ENCODE measurements around the gene MYH14. TPM values are rescaled to one million over a fixed set of nuclear protein-coding genes. Genes with fewer than 3 reads are reported as not detected.

MYH14 gene
- total and polyA plus RNA-seq, 9 of the 15 experiments (the other 6 are each of a cell fraction or from before 2014, with no cell fraction given): 0.04 to 0.86 (median 0.19) TPM; not detected in 2

DNA sequence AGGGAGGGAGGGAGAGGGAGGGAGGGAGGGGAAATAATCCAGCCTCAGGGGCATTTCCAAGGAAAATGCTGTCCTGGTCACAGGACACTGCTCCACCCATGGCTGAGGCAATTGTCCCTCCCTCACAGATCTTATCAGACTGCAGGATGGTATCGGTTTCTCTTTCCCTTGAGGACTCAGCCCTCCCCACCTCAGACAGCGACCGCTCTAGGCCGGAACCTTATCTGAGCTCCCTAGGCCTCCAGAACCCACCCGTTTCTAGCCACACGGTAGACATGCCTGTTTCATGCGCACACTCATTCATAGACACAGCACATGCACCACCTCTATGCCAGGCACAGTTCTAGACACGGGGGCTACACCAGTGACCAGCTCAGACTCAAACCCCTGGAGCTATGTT lies 30.3 kb upstream of the MYH14 start (continued):
- peak in 1 of 2 experiments; percentile 48; a peak in 1 of 4 replicates for TF ChIP-seq RCOR1 (IDR thresholded peaks at IDR 0.05; ENCODE audit: borderline replicate concordance in 1 of 2, low read depth in 2 of 2, low read length in 2 of 2)
- TF ChIP-seq MYC (IDR thresholded peaks at IDR 0.05; ENCODE audit: low read depth, low read length): 0 out of 2 replicates have a peak, but pooled peaks have one; percentile 42
- TF ChIP-seq MYC (CRISPR knock-in tag; IDR thresholded peaks at IDR 0.05; ENCODE audit: borderline replicate concordance, low read depth): no peak
- peak; percentile 49; the same call in 1 of the 2 replicates for TF ChIP-seq L3MBTL2 (IDR thresholded peaks at IDR 0.05)
- peak; percentile 52 for TF ChIP-seq MGA (IDR thresholded peaks at IDR 0.05)
- TF ChIP-seq ARID1B (IDR thresholded peaks at IDR 0.05): peak; percentile 39; the same call in 1 of the 2 replicates
- TF ChIP-seq, protein P1, sequence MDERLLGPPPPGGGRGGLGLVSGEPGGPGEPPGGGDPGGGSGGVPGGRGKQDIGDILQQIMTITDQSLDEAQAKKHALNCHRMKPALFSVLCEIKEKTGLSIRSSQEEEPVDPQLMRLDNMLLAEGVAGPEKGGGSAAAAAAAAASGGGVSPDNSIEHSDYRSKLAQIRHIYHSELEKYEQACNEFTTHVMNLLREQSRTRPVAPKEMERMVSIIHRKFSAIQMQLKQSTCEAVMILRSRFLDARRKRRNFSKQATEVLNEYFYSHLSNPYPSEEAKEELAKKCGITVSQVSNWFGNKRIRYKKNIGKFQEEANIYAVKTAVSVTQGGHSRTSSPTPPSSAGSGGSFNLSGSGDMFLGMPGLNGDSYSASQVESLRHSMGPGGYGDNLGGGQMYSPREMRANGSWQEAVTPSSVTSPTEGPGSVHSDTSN (CRISPR knock-in tag; IDR thresholded peaks at IDR 0.05; ENCODE audit: low read depth): no peak
- TF ChIP-seq, protein P1 (tag; conservative IDR thresholded peaks at IDR 0.05; ENCODE audit: low read depth): no peak
- no peak for TF ChIP-seq PHB2 (IDR thresholded peaks at IDR 0.05; ENCODE audit: low read depth)
- no peak for TF ChIP-seq BRF1 (IDR thresholded peaks at IDR 0.05; ENCODE audit: borderline replicate concordance, extremely low read depth, insufficient read length)
- peak; percentile 20; the same call in 1 of the 2 replicates for TF ChIP-seq SMARCA4 (IDR thresholded peaks at IDR 0.05)
- TF ChIP-seq ZNF165 (CRISPR knock-in tag; IDR thresholded peaks at IDR 0.05; ENCODE audit: borderline replicate concordance): no peak
- TF ChIP-seq, protein P2, sequence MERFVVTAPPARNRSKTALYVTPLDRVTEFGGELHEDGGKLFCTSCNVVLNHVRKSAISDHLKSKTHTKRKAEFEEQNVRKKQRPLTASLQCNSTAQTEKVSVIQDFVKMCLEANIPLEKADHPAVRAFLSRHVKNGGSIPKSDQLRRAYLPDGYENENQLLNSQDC (CRISPR knock-in tag; IDR thresholded peaks at IDR 0.05): no peak
- peak; percentile 58; the same call in 1 of the 2 replicates for TF ChIP-seq SMARCE1 (IDR thresholded peaks at IDR 0.05)
- TF ChIP-seq ZNF778 (CRISPR knock-in tag; IDR thresholded peaks at IDR 0.05): no peak

Measured in K562 (cell line).